ENCODE results near the gene DLGAP3. TPM values are rescaled to one million over a fixed set of nuclear protein-coding genes. Genes with fewer than 3 reads are reported as not detected.
A peak's percentile ranks its signal among the peaks of the same experiment; 100 is the strongest.

Gene DLGAP3
- total RNA-seq, 1 donor: not detected

DNA sequence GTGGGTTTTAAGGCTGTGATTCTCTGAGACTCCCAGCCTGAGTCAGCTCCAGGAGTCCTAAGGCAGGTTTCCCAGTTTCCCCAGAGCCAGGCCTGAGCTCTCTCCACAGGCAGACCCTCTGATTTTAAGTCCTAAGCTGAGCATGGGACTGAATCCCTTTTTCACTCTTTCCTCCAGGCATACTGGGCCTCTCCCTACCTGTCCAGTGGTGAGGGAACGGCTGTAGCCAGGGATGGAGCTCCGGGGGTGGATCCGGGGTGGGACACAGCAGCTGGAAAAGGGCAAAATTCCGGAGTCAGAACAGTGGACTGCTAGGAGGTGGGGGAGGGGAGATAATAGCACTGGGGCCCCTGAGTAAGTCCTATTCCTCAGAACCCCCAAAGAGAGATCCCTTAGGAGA, 30.0 kb downstream of the DLGAP3 start:
- no peak for DNase-seq (ENCODE audit: insufficient read length, low spot score, missing footprints)
- Histone ChIP-seq H3K27ac (ENCODE audit: low read depth, low read length) (no peak overlapping the region), H4K20me1 (ENCODE audit: insufficient read depth, low read length) (no peaks in the 10 kb centered on the region), H3K79me2 (ENCODE audit: insufficient read depth, low read length) (no peaks in the 10 kb centered on the region), H3K4me2 (ENCODE audit: insufficient read depth, low read length) (no peak overlapping the region), H3K4me3 (ENCODE audit: insufficient read depth, low read length) (no peak overlapping the region), H3K9me3 (ENCODE audit: low read depth, low read length) (no peaks in the 10 kb centered on the region), H3K27me3 (ENCODE audit: insufficient read depth, low read length) (no peaks in the 10 kb centered on the region), H3K36me3 (ENCODE audit: insufficient read depth, low read length) (no peaks in the 10 kb centered on the region), H2AFZ (ENCODE audit: low read length) (no peak overlapping the region), H3K4me1 (ENCODE audit: insufficient read depth, low read length) (no peaks in the 10 kb centered on the region)
- TF ChIP-seq, protein P1, sequence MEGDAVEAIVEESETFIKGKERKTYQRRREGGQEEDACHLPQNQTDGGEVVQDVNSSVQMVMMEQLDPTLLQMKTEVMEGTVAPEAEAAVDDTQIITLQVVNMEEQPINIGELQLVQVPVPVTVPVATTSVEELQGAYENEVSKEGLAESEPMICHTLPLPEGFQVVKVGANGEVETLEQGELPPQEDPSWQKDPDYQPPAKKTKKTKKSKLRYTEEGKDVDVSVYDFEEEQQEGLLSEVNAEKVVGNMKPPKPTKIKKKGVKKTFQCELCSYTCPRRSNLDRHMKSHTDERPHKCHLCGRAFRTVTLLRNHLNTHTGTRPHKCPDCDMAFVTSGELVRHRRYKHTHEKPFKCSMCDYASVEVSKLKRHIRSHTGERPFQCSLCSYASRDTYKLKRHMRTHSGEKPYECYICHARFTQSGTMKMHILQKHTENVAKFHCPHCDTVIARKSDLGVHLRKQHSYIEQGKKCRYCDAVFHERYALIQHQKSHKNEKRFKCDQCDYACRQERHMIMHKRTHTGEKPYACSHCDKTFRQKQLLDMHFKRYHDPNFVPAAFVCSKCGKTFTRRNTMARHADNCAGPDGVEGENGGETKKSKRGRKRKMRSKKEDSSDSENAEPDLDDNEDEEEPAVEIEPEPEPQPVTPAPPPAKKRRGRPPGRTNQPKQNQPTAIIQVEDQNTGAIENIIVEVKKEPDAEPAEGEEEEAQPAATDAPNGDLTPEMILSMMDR (IDR thresholded peaks at IDR 0.05; ENCODE audit: extremely low read depth, low read depth, low read length): no peak

DNA sequence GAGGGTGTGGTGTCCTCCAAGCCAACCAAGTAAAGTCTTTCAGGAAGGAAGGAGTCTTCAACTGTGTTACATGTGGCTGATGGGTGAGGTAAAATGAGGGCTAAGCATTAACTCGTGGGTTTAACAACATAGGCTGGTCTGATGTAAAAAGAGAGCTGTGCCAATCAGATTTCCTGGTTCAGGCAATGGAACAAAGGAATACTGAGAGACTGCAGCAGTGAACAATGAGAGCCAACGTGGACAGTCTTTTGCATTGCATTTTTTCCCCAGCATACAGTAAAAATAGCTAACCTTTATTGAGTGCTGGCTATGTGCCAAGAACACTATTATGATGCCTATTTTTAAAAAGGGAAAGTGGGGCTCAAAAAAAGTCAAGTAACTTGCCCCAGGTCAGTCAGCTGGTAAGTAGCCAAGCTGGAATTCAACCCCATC, 31.1 kb downstream of the DLGAP3 start:
- Histone ChIP-seq H4K20me1 (ENCODE audit: insufficient read depth, low read length) (no peaks in the 10 kb centered on the region), H3K79me2 (ENCODE audit: insufficient read depth, low read length) (no peaks in the 10 kb centered on the region), H3K4me1 (ENCODE audit: insufficient read depth, low read length) (no peaks in the 10 kb centered on the region), H3K9me3 (ENCODE audit: low read depth, low read length) (no peaks in the 10 kb centered on the region), H2AFZ (ENCODE audit: low read length) (no peak overlapping the region), H3K4me2 (ENCODE audit: insufficient read depth, low read length) (no peak overlapping the region), H3K27me3 (ENCODE audit: insufficient read depth, low read length) (no peaks in the 10 kb centered on the region), H3K27ac (ENCODE audit: low read depth, low read length) (no peak overlapping the region), H3K36me3 (ENCODE audit: insufficient read depth, low read length) (no peaks in the 10 kb centered on the region), H3K4me3 (ENCODE audit: insufficient read depth, low read length) (no peak overlapping the region)
- TF ChIP-seq, protein P1 (IDR thresholded peaks at IDR 0.05; ENCODE audit: extremely low read depth, low read depth, low read length): no peak
- no peak for DNase-seq (ENCODE audit: insufficient read length, low spot score, missing footprints)

DNA sequence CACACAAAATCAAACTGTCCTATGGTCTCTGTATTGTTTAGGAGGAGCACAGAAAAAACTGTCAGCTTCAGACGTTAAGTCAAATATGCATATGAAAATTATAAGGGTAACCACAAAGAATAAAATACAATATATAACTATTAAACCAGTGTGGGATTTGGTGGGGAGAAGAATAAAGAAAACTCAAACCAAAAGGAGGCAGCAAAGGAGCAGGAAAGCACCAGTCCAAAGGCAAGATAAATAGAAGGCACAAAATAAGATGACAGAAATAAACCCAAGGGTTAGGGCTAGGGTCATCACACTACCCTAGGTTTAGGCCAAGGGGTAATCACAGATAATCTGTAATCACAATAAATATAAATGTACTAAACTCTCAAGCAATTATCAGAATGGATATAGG, 32.8 kb downstream of the DLGAP3 start:
- Histone ChIP-seq H3K4me1 (ENCODE audit: insufficient read depth, low read length) (no peaks in the 10 kb centered on the region), H3K27ac (ENCODE audit: low read depth, low read length) (no peak overlapping the region), H3K79me2 (ENCODE audit: insufficient read depth, low read length) (no peaks in the 10 kb centered on the region), H3K4me3 (ENCODE audit: insufficient read depth, low read length) (no peak overlapping the region), H2AFZ (ENCODE audit: low read length) (no peak overlapping the region), H3K4me2 (ENCODE audit: insufficient read depth, low read length) (no peak overlapping the region), H3K9me3 (ENCODE audit: low read depth, low read length) (no peaks in the 10 kb centered on the region), H3K36me3 (ENCODE audit: insufficient read depth, low read length) (no peaks in the 10 kb centered on the region), H3K27me3 (ENCODE audit: insufficient read depth, low read length) (no peaks in the 10 kb centered on the region), H4K20me1 (ENCODE audit: insufficient read depth, low read length) (no peaks in the 10 kb centered on the region)
- DNase-seq (ENCODE audit: insufficient read length, low spot score, missing footprints): no peak
- TF ChIP-seq, protein P1 (IDR thresholded peaks at IDR 0.05; ENCODE audit: extremely low read depth, low read depth, low read length): peak; percentile 36

DNA sequence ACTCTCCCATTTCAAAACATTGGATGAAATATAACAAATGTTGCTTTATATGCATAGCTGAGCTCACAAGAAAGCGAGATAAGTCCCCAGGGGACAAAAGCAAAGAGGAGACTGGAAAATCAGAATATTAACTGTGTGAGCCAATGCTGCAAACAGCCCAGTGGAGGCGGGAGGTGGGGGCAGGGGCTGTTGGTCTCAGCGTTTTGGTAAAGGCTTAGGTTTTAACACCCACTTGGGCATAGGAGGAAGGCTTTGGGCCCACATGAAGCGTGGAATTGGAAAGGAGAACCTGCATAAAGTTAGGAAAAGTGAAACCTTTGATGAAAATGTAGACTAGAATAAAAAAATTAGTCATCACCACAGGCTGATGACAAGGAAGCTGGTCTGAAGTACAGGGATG, 39.7 kb downstream of the DLGAP3 start:
- Histone ChIP-seq H3K36me3 (ENCODE audit: insufficient read depth, low read length) (no peaks in the 10 kb centered on the region), H3K79me2 (ENCODE audit: insufficient read depth, low read length) (no peaks in the 10 kb centered on the region), H3K27ac (ENCODE audit: low read depth, low read length) (no peak overlapping the region), H4K20me1 (ENCODE audit: insufficient read depth, low read length) (no peaks in the 10 kb centered on the region), H3K4me1 (ENCODE audit: insufficient read depth, low read length) (peaks cover 6% of the 10 kb centered on the region), H2AFZ (ENCODE audit: low read length) (no peak overlapping the region), H3K27me3 (ENCODE audit: insufficient read depth, low read length) (peaks cover 13% of the 10 kb centered on the region), H3K4me3 (ENCODE audit: insufficient read depth, low read length) (no peak overlapping the region), H3K4me2 (ENCODE audit: insufficient read depth, low read length) (no peak overlapping the region), H3K9me3 (ENCODE audit: low read depth, low read length) (no peaks in the 10 kb centered on the region)
- TF ChIP-seq, protein P1 (IDR thresholded peaks at IDR 0.05; ENCODE audit: extremely low read depth, low read depth, low read length): no peak
- no peak for DNase-seq (ENCODE audit: insufficient read length, low spot score, missing footprints)
